GM11168 (cell line): ENCODE results near the gene DUSP6.

Experiments used
- in situ Hi-C: fragments of 300-500 bp; cut with MboI; formaldehyde crosslinking; loops from one replicate; pipeline ENCODE4 v1.12.0; 2022; ENCODE audit warnings: low sequenced_read_pairs; ENCODE audit not compliant: unreplicated experiment

DUSP6 gene, protein sequence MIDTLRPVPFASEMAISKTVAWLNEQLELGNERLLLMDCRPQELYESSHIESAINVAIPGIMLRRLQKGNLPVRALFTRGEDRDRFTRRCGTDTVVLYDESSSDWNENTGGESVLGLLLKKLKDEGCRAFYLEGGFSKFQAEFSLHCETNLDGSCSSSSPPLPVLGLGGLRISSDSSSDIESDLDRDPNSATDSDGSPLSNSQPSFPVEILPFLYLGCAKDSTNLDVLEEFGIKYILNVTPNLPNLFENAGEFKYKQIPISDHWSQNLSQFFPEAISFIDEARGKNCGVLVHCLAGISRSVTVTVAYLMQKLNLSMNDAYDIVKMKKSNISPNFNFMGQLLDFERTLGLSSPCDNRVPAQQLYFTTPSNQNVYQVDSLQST

DNA sequence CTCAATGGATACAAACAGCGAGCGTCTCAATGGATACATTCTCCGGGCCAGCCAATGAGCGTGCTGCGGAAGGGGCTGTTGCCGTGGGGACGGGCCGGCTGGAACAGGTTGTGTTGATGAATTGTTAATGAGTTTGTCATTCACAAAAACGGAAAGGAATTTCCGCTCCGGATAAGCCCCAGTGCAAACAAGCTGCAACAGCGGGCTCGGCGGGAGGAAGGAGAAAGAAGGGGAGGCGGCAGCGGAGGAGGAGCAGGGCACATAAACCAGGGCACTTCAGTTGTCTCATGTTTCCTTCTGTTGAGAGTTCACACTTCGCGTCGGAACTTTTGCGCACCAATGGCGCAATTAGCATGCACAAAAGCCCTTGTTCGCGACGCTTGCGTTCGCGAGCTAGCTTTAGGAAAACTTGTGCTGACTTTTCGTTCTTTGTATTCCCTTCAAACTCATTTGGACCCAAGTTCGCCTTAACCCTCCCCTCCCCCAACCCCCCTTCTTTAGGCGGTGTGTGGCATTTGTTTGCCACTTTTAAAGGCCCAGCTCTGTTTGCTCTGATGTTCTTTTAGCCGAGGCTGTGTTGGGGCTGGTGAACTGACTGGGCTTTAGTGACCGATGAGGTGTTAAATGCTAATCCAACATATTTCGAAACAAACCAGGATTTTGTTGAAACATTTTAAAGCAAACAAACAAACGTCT is at the start of gene DUSP6:
Gene DUSP6 (minus strand): TSS at position 10 of the 696 bp plus-strand sequence. CDS start 462 bp downstream, outside the sequence.
- in situ Hi-C loops = no loop called here

- in situ Hi-C loops = no loop called here
Observed at GRCh38 chr12:89401433-89402058, 49.2 kb upstream of the DUSP6 start.

- in situ Hi-C loops = no loop called here
Observed at GRCh38 chr12:89400415-89400814, 48.1 kb upstream of the DUSP6 start.

- in situ Hi-C loops = no loop called here
Observed at GRCh38 chr12:89395712-89396111, 43.4 kb upstream of the DUSP6 start.

DNA sequence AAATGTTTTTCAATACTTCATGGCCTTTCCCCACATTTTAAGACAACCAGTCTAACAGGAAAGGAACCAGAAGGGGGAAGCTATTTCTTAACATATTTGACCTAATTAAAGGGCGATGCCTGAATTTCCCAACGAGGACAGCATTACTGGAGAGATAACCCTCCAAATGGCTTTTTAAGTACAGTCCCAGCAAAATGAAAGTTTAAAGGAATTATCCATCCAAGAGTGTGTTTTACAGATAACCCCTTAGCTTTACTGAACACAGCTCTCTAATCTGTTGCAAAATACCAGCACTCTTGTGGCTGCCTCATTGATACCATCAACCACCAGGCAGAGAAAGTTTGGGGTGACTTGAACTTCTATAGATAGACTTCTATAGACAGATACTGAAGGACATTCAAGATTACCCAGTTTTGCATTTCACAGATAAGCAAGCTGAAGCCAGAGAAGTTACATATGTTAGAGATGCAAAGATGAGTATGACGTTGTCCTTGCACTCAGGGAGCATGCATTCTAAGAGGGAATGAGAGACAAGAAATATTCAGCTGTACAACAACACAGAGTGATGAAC is 41.3 kb upstream of the DUSP6 start:
- in situ Hi-C loops = no loop called here

GRCh38 chr12:89392391-89392790 is 40.1 kb upstream of the DUSP6 start:
- in situ Hi-C loops = no loop called here

GRCh38 chr12:89391726-89392336 is 39.5 kb upstream of the DUSP6 start:
- in situ Hi-C loops = no loop called here

GRCh38 chr12:89390802-89391673 is 38.7 kb upstream of the DUSP6 start:
- in situ Hi-C loops = no loop called here

- in situ Hi-C loops = no loop called here
Observed at GRCh38 chr12:89389755-89390661, 37.7 kb upstream of the DUSP6 start.

- in situ Hi-C loops = no loop called here
Observed at GRCh38 chr12:89386138-89386537, 33.8 kb upstream of the DUSP6 start.

DNA sequence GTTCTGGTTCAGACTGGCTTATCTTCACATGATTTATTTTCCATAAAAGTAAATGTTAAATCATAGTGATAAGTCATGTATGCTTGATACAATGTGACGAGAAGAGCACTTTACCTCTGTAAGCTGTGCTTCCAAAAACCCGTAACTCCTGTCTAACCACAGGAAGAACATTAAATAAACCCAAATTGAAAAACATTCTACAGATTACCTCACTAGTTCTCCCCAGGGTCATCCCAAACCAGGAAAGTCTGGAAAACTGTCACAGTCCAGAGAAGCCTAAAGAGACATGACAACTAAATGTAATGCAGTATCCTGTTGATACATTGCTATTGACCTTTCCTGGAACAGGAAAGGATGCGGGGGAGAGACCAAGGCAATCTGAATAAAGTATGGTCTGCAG is 32.5 kb upstream of the DUSP6 start:
- in situ Hi-C loops = no loop called here

DNA sequence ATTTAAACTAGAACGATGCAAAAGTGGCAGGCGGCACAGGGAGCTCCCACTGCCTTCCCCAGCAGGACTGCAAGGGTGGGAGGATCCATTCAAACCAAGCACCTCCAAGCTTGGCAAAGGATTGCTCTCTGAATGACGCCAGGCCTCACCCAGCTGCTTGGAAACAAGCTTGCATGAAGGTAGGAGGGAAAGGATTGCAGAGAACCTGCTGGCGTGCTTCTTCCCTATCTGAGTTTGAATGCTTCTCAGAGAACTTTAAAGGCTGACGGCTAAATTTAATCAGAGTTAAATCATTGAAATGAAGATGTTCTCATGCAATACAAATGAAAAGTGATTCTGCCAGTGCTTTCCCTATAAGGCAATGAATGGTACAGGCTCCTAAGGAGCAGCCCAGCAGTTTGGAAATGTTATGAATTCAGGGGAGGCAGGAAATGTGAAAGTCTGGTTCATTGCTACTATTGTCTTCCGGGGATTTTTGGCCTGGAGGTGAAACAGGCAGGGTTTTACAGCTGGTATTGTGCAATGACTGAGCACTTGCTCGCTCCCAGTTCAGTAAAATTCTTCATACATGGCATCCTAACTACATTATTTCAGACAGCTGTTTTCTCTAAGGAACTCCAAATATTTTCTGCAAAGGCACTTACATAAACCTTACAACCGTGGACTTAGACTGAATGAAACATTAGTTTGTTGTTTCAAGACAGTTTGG is 31.9 kb upstream of the DUSP6 start:
- in situ Hi-C loops = no loop called here

DNA sequence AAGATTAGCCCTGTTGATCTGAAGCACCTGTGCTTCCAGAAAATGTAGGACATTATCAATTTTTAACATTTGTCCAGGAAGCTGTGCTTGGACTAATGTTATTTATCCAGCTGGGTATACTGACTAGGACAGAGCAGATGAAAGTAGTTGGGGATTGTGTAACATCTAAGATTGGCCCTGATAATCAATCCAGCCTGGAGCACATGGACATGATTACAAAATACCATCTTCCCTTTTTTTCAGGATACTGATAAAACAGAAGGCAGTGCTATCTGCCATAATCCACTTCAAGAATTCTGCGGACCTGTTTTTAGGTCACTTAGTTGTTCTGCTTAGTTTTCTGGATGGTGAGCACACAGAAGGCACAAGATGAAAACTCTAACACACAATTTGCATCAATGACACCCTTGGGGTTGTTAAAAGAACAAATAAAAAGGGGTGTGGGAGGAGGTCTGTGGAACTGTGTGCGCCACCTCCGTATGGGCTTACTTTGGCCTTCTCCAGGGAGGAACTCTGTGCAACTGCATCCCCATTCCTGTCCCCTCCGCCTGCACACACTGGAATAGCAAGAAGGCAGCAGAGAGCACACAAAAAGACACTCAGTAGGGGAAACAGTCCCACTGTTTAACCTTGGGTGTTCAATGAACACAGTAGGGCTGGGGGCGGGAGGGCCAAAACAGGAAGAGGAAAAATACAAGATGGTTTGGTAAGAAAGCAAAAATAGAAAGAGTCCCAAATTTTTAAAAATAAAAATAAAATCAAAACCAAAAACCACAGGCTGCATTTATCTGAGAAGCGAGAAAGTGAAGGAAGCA is 31.1 kb upstream of the DUSP6 start:
- in situ Hi-C loops = no loop called here

DNA sequence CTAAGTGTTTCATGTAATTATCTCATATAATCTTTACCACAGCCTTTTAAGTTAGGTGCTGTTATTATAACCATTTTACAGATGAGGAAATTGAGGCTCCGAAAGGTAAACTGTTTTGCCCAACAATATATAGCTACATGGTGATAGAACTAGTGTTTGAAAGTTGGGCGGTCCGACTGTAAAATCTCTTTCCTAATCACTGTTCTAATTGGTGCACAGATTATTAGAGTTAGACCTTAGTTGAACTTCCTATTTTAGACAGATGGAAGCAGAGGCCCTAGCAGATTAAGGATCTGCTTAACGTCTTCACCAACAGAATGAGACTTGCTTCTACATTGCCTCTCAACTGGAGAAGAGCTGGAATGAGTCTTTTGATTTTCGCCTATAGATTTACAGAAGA is 30.0 kb upstream of the DUSP6 start:
- in situ Hi-C loops = no loop called here

GRCh38 chr12:89379839-89380467 is 27.7 kb upstream of the DUSP6 start:
- in situ Hi-C loops = no loop called here

DNA sequence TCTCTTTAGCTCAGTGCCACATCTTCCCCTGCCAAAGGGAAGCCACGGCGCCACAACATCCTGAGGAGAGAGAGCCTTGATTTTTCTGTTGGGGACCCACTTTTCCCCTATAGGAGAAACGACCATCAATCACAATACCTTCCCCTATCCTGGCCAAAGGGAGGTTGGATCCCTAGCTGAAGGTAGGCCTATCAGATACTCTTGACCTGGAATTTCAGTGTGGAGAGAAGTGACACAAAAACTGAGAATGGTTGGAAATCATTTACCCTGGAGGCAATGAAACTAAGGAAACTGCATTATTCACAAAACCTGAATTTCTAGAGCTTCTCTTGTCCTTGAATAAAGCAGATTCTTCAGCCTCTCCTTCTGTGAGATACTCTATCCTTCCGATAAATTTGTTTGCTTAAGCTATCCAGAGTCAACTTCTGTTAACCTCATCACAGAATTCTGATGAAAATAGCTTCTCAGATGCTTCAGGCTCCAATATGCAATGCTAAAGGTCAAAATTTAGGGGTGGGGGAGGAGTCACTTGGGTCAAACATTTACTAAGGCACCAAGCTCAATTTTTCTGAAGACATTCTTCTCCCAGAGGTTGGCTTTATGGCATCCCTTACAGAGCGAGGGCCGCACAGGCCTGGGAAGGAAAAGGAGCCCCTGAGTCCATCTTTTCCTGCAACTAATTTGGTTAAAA is 27.0 kb upstream of the DUSP6 start:
- in situ Hi-C loops = no loop called here
